Measurements from ENCODE around the gene RBMS2. TPM values are rescaled to one million over a fixed set of nuclear protein-coding genes. Genes with fewer than 3 reads are reported as not detected.

RBMS2 gene
- total and polyA plus RNA-seq, 9 of the 15 experiments (the other 6 are each of a cell fraction or from before 2014, with no cell fraction given) = 0.08 to 10.5 (median 0.31) TPM

- TF ChIP-seq RAD51 (IDR thresholded peaks at IDR 0.05; ENCODE audit: borderline replicate concordance, low read depth) = no peak
- peak; percentile 44; the same call in 1 of the 2 replicates for TF ChIP-seq MAFG (tag; conservative IDR thresholded peaks at IDR 0.05)
- peak; percentile 3; the same call in 1 of the 2 replicates for TF ChIP-seq MAFK (IDR thresholded peaks at IDR 0.05; ENCODE audit: low read length)
- TF ChIP-seq ZNF76 (CRISPR knock-in tag; IDR thresholded peaks at IDR 0.05; ENCODE audit: borderline replicate concordance) = no peak
- no peak for TF ChIP-seq GATAD2A (IDR thresholded peaks at IDR 0.05)
These were observed 20.5 kb downstream of the RBMS2 start (continued) for GRCh38 chr12:56542164-56542563.

- TF ChIP-seq ZNF146 (CRISPR knock-in tag; IDR thresholded peaks at IDR 0.05; ENCODE audit: unreplicated experiment) (peak; percentile 52), FOXA3 (CRISPR knock-in tag; conservative IDR thresholded peaks at IDR 0.05 in 1 of 2, IDR thresholded peaks at IDR 0.05 in 1 of 2) (no peak), SMARCC2 (IDR thresholded peaks at IDR 0.05; ENCODE audit: low read depth) (no peak), REST (IDR thresholded peaks at IDR 0.05; ENCODE audit: borderline replicate concordance) (no peak), REST (CRISPR knock-in tag; IDR thresholded peaks at IDR 0.05; ENCODE audit: low read depth) (no peak), BRD4 (IDR thresholded peaks at IDR 0.05) (no peak)
- Histone ChIP-seq H3K4me2 (ENCODE audit: insufficient read depth, low read length) (no peak overlapping the region), H4K20me1 (replicated peaks; ENCODE audit: control insufficient read depth, insufficient read depth, low read length) (no peaks in the 10 kb centered on the region), H2AFZ (ENCODE audit: low read depth, low read length) (no peak overlapping the region), H3K27me3 (ENCODE audit: control insufficient read depth in 2 of 2, insufficient read depth in 2 of 2, low read length in 2 of 2) (peaks cover 11 to 18% of the 10 kb centered on the region in 2 experiments; a peak in 4 of 5 replicates), H3K79me2 (ENCODE audit: control insufficient read depth, insufficient read depth, low read length) (no peaks in the 10 kb centered on the region), H3K9me3 (replicated peaks; ENCODE audit: control insufficient read depth, insufficient read depth, low read depth, low read length) (no peaks in the 10 kb centered on the region), H3K36me3 (ENCODE audit: control insufficient read depth, insufficient read depth, low read length) (no peaks in the 10 kb centered on the region), H3K4me1 (replicated peaks in 1 of 2; ENCODE audit: control insufficient read depth in 2 of 2, insufficient read depth in 2 of 2, low read length in 2 of 2) (no peaks in the 10 kb centered on the region), H3K4me3 (no peak overlapping the region), H3K9me1 (ENCODE audit: control insufficient read depth, insufficient read depth, low read length) (no peaks in the 10 kb centered on the region), H3K27ac (ENCODE audit: extremely low read depth, low read depth, low read length) (no peak overlapping the region), H3K9ac (ENCODE audit: insufficient read depth in 1 of 2, low read depth in 2 of 2, low read length in 2 of 2) (no peak overlapping the region)
- WGBS (ENCODE audit: insufficient coverage, low coverage, missing lambda C conversion rate) = 0% methylated on average over 3 of the region's 3 CpGs
- FAIRE-seq = no peak
- CTCF ChIA-PET (ENCODE audit: low intra/inter-chr PET ratio) = no interaction called here
- no TSS peak for BruUV-seq (replicated peaks)
- POLR2A ChIA-PET = interaction anchor here (1.0 kb wide), 1 partner anchor 14 kb away, joined by 3 read pairs; no protein-coding TSS in a partner anchor
- in situ Hi-C loops (cut with MboI) = no loop called here
- ATAC-seq = no peak
- intact Hi-C loops (cut with micrococcal nuclease) = no loop called here
- DNase-seq (ENCODE audit: extremely low read depth in 1 of 4, low spot score in 3 of 4) = no peak
These were observed 23.5 kb downstream of the RBMS2 start for GRCh38 chr12:56545023-56545604.

Measured in K562 (cell line).